HG03571 (cell line): ENCODE data around the gene ZNF827.

Source experiments
- ATAC-seq: cut with Tn5 transposase; IDR thresholded peaks from one replicate; pipeline ENCODE4 v1.9.1; 2021; ENCODE audit not compliant: unreplicated experiment

The ZNF827 gene

DNA sequence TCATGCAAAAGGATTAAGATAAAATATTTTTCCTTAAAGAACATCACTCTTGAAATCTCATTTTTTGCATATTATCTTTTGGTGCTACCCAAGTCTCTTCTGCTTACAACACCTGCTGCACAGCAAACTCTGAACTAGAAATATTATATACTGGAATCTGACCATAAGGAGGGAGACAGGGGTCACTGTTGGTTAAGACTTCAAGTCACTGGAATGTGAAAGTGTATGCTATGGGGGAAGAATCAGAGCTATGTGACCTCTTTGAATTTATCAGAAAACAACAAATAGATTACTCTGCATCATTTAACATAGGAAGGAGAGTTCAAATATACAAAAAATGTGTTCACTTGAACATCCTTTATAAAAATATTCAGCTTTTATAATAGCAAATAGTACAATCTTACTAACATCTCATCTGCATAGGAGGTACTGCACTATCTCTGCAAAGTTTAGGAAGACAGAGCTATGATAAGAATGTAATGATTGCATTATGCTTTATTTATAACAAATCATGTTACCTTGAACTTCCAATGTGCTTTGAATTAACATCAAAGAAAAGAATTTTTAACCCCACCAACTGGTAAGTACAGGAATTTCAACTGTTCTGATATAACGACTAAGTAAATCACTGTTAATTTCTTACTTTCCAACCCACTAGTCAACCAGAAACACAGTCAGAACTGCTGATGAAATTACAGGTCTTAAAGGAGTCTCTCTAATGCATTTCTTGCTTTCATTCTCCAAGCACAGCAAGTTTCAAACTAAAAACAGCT, 69.8 kb downstream of the ZNF827 start:
- peak; percentile 70 for ATAC-seq

DNA sequence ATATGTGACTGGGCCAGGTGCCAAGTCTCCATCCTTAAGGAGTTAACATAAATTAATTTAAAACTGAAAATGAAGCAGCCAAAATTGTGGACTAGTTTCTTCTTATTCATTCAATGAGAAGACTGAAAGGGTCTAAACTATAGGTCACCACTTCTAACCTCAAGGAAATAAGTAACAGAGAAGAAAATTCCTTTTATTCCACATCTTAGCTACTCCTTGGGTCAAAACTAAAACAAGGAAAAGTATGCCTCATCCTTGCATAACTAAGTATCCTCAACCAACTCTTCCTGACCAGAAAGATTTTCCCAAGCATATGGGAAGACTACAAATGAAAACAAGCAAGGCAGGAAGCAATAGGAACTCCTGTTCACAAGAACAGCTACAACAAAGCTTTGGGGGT, 71.2 kb downstream of the ZNF827 start:
- ATAC-seq: no peak

GRCh38 chr4:145866991-145867390, 71.6 kb downstream of the ZNF827 start:
- no peak for ATAC-seq

- no peak for ATAC-seq
These were observed 73.2 kb downstream of the ZNF827 start for GRCh38 chr4:145865274-145865941.

DNA sequence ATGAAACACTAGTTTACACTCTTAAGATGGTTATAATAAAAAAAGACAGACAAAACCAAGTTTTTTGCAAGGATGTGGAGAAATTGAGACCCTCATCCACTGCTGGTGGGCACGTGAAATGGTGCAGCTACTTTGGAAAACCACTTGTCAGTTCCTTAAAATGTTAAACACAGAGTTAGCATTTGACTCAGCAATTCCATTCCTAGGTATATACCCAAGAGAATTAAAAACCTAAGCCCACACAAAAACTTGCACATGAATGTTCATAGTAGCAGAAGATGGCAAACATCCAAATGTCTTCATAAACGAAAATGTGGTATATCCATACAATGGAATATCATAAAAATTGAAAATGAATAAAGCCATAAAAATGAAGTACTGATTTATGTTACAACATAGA, 75.4 kb downstream of the ZNF827 start:
- no peak for ATAC-seq

- no peak for ATAC-seq
These were observed 77.0 kb downstream of the ZNF827 start for GRCh38 chr4:145861336-145862318.

- ATAC-seq: no peak
These were observed 77.7 kb downstream of the ZNF827 start for GRCh38 chr4:145860897-145861296.

- ATAC-seq: no peak
These were observed 78.2 kb downstream of the ZNF827 start for GRCh38 chr4:145860446-145860845.

GRCh38 chr4:145859926-145860325, 78.7 kb downstream of the ZNF827 start:
- ATAC-seq: no peak

DNA sequence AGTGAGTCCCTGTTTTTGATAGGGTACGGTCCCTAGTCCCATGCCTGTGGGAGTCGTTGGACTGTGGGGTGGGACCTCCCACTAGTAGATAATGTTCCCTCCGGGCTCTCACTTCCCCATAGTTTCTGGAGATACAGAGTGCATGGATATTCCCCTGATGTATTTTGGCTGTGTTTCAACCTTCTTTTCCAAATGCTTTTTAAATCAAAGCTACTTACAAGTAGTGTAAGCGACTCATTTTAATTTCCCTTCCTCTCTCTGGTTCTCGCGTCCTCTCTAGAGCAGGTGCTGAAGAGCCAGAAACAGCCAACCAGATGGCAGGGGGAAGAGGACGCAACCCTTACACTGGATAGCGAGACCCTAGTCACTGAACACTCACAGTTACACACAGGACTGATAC, 79.2 kb downstream of the ZNF827 start:
- ATAC-seq: no peak

DNA sequence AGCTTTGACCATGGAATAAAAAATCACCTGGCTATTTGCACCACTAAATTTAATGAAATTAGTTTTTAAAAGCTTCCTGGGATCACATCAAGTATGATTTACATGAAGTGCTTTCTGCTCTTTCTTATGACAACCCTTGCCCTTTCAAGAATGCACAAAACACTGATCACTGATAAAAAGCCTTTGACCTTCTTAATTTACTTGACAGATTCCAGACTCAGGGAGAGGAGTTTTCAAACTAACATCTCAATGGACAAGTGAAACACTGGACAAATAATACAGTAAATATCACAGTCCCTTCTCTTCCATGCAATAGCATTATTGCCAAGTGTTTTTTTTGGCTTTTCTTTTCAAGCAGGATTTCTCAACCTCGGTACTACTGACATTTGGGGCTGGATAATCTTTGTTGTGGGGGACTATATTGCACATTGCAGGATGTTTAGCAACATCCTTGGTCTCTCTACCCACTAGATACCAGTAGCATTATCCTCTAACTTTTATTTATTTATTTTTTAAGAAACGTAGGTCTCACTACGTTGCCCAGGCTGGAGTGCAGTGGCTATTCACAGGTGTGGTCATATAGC, 86.3 kb downstream of the ZNF827 start:
- no peak for ATAC-seq

DNA sequence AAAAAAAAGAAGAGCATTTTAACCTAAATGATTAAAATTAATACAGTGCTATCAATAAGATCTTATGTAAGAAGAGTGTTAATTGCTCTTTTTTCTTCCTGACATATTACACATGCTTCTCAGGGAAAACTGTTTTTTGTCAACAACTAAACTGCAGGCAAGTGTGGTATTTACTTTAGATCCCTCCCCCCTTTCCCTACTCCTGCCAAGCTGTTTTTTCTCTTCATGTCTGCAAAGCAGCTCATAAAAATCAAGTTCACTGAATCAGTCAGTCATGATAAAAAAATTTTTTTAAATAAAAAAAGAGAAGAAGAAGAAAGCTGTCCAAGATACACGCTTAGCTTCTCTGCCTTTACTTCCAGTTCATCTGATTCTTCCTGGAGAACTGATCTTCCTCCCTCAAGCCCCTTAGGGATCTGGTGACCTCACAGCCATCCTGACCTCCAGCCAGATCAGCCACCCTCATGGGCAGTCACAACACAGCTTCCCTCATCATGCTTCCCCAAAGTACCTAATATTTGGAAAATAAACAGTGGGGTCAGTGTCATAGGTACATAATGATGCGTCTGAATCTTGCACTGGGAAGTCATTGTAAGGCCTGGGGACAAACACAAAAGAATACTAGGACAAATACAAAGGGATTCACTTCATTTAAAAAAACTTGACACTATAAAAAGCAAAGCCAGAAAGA, 87.0 kb downstream of the ZNF827 start:
- ATAC-seq: no peak

GRCh38 chr4:145847764-145848163, 90.9 kb downstream of the ZNF827 start:
- ATAC-seq: no peak

- no peak for ATAC-seq
These were observed 93.5 kb downstream of the ZNF827 start for GRCh38 chr4:145845118-145845517.

DNA sequence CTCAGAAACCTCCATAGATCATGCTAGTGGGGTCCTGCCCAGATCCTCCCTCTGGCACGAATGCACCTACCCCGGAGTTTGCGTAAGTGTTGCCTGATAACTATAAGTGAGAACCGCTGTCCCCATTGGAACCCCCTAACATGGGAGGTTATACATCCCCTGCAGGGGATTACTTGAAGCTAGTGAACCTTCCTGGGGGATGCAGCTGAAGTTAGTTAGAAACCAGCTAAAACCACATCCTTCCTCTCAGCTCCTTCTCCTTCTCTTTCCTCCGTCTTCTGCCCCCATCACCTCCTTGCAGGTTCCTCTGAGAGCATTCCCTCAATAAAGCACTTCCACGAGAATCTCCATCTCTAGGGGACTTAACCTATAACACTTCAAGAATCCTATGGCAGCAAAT, 95.0 kb downstream of the ZNF827 start:
- no peak for ATAC-seq

DNA sequence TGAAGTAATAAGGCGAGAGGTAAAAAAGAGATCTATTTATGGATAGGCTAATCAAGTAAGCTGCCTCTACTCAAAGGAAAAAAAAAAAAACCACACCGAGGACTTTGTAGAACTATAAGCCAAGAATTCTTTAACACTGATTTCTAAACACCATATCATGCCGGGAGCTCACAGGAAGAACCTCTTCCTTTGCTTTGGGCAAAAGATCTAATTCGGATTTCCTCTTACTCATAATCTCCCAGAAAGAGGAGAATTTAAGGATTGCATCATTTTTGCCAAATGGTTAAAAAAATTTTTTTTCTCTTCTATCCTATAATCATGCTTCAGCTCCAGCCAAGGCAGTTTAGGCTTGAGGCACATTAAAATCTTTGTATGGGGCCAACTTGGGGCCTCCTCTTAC, 95.5 kb downstream of the ZNF827 start:
- ATAC-seq: no peak

DNA sequence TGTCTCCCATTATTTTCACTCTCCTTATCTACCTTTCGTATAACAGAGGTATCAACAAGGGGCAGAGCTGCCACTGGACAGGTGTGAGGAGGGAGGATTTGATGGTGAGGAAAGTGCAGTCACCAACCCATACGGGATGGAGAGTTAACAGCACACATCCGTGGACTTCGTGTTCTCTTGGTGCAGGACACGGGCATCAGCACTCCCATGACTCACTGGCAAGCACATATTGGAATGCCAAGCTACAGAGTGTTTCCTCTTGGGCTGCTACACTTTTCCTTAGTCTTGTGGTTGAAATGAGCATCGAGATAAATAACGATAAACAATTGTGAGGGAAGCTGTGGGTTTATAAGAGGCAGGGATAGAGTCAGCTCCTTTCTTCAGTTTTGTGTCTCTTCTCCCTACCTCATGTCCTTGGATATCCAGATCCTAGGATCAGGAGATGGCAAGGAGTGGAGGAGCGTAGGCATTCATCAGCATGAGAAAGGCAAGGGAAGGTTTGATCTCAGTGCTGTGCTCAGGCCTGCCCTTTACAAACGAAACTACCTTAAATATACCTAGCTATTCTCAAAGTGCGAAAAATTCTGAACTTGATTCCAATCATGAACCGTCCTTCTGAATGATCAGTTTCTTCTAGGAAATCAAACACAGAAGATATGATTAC, 96.3 kb downstream of the ZNF827 start:
- no peak for ATAC-seq

DNA sequence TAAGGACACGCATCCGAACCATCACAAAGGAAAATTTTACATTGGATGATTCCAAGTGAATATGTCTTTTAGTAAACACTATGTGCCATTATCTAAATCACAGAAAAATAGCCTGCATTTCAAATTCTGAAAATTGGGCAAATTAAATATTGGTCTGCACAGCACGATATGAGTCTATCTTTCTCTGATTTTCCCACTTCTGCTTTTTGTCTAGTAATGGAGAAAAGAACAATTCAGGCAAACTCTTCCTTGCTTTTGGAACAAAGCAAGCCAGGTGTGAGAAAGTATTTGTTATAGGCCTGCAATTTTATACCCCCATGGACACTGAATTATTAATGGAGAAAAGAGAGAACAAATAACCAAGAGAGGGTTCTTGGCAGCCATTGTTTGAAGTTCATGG, 97.8 kb downstream of the ZNF827 start:
- ATAC-seq: no peak

DNA sequence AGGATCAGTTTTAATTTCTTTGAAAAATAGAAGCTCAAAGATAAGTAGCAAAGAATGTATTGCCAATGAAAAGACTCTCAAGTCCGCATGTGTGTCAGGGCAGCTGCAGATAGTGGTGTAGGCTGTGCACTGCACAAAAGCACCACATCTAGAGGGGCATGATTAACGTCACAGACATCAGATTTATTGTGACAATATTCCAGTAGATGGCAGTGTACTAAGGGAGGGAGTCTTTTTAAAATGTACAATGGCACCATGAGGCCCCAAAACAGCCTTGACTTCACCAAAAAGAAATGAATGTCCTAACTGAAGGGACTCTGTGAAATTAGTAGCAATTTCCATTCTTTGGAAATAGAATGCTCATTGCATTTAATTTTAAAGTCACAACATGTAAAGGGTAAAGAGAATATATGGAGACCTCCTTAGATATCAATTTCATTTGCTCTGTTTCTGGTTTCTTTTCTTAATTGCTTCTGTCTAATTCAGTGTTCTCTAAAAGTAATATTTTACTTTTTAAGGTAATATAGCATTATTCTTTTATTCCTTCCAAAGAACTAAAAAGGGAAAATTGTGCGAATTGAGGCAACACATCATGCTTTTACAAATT, 98.4 kb downstream of the ZNF827 start:
- peak; percentile 78 for ATAC-seq

- ATAC-seq: no peak
These were observed 99.5 kb downstream of the ZNF827 start for GRCh38 chr4:145839151-145839550.
